ENCODE data around the gene SIAH3. TPM values are rescaled to one million over a fixed set of nuclear protein-coding genes. Genes with fewer than 3 reads are reported as not detected.

SIAH3 gene
- total and polyA plus RNA-seq, 10 donors = under 0.01 to 0.20 (median 0.06) TPM; not detected in 1

- Histone ChIP-seq H3K27ac (no peak overlapping the region), H3K4me1 (no peaks in the 10 kb centered on the region), H3K36me3 (no peaks in the 10 kb centered on the region), H3K27me3 (replicated peaks in 1 of 7) (no peaks in the 10 kb centered on the region), H3K4me3 (no peak overlapping the region), H3K9me3 (no peaks in the 10 kb centered on the region)
- intact Hi-C loops (cut with DNase I; ENCODE audit: low total_unique reads) = no loop called here
- WGBS, 5 donors = 69 to 73% (median 70%) methylated on average over 5 of the region's 5 CpGs
- no peak for DNase-seq
- no peak for TF ChIP-seq POLR2A (IDR thresholded peaks at IDR 0.05)
- no peak for TF ChIP-seq POLR2AphosphoS5 (IDR thresholded peaks at IDR 0.05)
- TF ChIP-seq, protein P1, sequence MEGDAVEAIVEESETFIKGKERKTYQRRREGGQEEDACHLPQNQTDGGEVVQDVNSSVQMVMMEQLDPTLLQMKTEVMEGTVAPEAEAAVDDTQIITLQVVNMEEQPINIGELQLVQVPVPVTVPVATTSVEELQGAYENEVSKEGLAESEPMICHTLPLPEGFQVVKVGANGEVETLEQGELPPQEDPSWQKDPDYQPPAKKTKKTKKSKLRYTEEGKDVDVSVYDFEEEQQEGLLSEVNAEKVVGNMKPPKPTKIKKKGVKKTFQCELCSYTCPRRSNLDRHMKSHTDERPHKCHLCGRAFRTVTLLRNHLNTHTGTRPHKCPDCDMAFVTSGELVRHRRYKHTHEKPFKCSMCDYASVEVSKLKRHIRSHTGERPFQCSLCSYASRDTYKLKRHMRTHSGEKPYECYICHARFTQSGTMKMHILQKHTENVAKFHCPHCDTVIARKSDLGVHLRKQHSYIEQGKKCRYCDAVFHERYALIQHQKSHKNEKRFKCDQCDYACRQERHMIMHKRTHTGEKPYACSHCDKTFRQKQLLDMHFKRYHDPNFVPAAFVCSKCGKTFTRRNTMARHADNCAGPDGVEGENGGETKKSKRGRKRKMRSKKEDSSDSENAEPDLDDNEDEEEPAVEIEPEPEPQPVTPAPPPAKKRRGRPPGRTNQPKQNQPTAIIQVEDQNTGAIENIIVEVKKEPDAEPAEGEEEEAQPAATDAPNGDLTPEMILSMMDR (IDR thresholded peaks at IDR 0.05 in 8 of 11, conservative IDR thresholded peaks at IDR 0.05 in 3 of 11) = no peak
Observed at GRCh38 chr13:45732916-45733315, 118.6 kb downstream of the SIAH3 start.

- TF ChIP-seq POLR2AphosphoS5 (IDR thresholded peaks at IDR 0.05) = no peak
- TF ChIP-seq POLR2A (IDR thresholded peaks at IDR 0.05) = no peak
- TF ChIP-seq, protein P1 (IDR thresholded peaks at IDR 0.05 in 8 of 11, conservative IDR thresholded peaks at IDR 0.05 in 3 of 11) = no peak
- intact Hi-C loops (cut with DNase I; ENCODE audit: low total_unique reads) = no loop called here
- H3K27me3 ChIP-seq (replicated peaks in 1 of 7) = no peaks in the 10 kb centered on the region
- DNase-seq = no peak
- no peaks in the 10 kb centered on the region for H3K36me3 ChIP-seq
- no peak overlapping the region for H3K27ac ChIP-seq
- no peak overlapping the region for H3K4me3 ChIP-seq
- no peaks in the 10 kb centered on the region for H3K9me3 ChIP-seq
- H3K4me1 ChIP-seq = no peaks in the 10 kb centered on the region
- 87 to 94% (median 90%) methylated on average over 3 of the region's 3 CpGs for WGBS, 5 donors
Observed at GRCh38 chr13:45731455-45731854, 120.1 kb downstream of the SIAH3 start.

DNA sequence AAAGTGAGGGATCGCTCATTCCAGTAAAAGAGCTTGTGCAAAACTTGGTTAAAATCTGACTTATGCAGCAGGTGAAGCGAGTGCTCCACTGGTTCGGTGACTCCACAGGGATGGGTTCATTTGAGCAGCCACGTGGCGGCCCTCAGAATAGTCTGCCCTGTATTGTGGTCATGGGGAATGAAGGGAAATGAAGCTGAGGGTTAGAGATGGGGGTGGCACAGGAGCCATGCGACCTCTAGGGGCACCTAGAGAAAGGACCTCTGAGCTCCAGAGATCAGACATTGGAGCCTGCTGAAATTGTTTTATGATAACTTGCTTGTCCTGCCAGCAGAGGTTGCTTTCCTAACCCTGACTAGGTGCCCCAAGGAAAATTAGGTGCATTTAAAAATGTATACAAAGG is 122.8 kb downstream of the SIAH3 start:
- Histone ChIP-seq H3K9me3 (no peaks in the 10 kb centered on the region), H3K27ac (no peak overlapping the region), H3K27me3 (replicated peaks in 1 of 7) (no peaks in the 10 kb centered on the region), H3K4me1 (no peaks in the 10 kb centered on the region), H3K36me3 (no peaks in the 10 kb centered on the region), H3K4me3 (no peak overlapping the region)
- WGBS, 5 donors = 61 to 73% (median 65%) methylated on average over 6 of the region's 6 CpGs
- intact Hi-C loops (cut with DNase I; ENCODE audit: low total_unique reads) = no loop called here
- DNase-seq = no peak
- TF ChIP-seq POLR2A (IDR thresholded peaks at IDR 0.05) (no peak), POLR2AphosphoS5 (IDR thresholded peaks at IDR 0.05) (no peak)
- TF ChIP-seq, protein P1 (IDR thresholded peaks at IDR 0.05 in 8 of 11, conservative IDR thresholded peaks at IDR 0.05 in 3 of 11) = no peak

Small RNA genes within 50 kb of the gene (small RNA-seq; reads per million reads assigned to genes)
- gene RF00017 = 0 reads per million in 4 donors

Other genes starting within 250 kb of the SIAH3 start
- gene ERICH6B, start 236.0 kb downstream of the SIAH3 start, total RNA-seq = not detected
- gene ERICH6B, start 236.0 kb downstream of the SIAH3 start, polyA plus RNA-seq = not detected
- under 1 TPM in 1 of 7 donors, not detected in 6; 0.61 TPM for gene CBY2, start 149.4 kb downstream of the SIAH3 start, total RNA-seq
- not detected for gene CBY2, start 149.4 kb downstream of the SIAH3 start, polyA plus RNA-seq
- gene ZC3H13, start 201.0 kb upstream of the SIAH3 start, total RNA-seq = 10 to 100 TPM; 30.0 to 61.2 (median 43.3) TPM
- gene ZC3H13, start 201.0 kb upstream of the SIAH3 start, polyA plus RNA-seq = 10 to 100 TPM in 1 of 3 donors, 1 to 10 TPM in 2; 7.9 to 10.8 (median 8.7) TPM